H1 (cell line): ENCODE results near the gene TRPM1. TPM values are rescaled to one million over a fixed set of nuclear protein-coding genes. Genes with fewer than 3 reads are reported as not detected.

Experiments
- HDAC6 ChIP-seq: IDR thresholded peaks from one replicate; pipeline ENCODE4 v1.7.1; 2012; ENCODE audit warnings: low read depth, mild to moderate bottlenecking, inconsistent platforms, low read length, moderate library complexity
- polyA plus RNA-seq, 7 experiments: library from polyadenylated mRNA; depleted of rRNA in 3 of 7; stranded (reverse) in 5 of 7; unstranded in 2 of 7; fragments of >200 nt in 5 of 7; fragments of 200-250 nt in 2 of 7; gene quantifications; 1 replicate in 5 of 7; 2 replicates in 1 of 7; 4 replicates in 1 of 7; pipeline versions ENCODE4 v1.2.1 to v1.2.3, GENCODE V29; 2011 to 2013; ENCODE audit warnings: missing spikeins in 2 of 7, mixed read lengths in 2 of 7
- total RNA-seq: library from RNA; stranded (reverse); fragmentation: NEBNext Ultra II Directional; extraction: Animal tissue kit (Norgen Biotek cat#: 25700); gene quantifications from 2 replicates; pipeline ENCODE4 v1.2.1, GENCODE V29; 2021
- TF ChIP-seq, protein P1 (sequence below): IDR thresholded peaks from 2 replicates; pipeline ENCODE4 v1.6.1; 2012; ENCODE audit warnings: inconsistent platforms

The TRPM1 gene
- total and polyA plus RNA-seq, 2 of the 8 experiments (the other 6 are each of a cell fraction or from before 2014, with no cell fraction given) = 0.05 TPM; not detected in 1

DNA sequence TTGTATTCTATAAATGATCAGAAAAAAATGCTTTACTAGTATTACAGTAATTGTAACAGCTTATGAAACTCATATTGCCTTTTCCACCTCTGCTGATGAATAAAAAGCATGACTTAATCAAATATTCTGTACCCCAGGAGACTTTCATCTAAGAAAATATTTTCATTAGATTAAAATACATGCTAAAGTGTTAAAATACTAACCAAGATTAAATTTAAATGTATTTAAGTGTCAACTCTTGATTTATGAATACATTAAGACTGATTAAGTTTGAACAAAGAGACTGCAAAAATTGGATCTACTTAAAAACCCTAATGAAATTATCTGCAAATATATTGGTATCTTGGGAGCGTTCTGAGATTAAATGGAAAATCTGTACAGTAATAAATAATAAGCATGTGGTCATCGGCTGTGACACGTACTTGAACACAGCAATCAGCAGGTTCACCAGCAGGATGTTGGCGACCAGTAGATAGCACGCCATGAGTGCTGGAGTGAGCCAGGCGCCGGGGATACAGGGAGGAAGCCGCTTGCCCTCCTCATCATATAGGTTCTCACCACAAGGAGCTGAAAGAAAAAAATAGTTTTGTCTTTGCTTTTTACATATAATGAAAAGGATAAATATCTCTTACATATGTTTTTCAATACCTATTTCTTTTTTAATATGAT, 73.5 kb downstream of the TRPM1 start (continued):
- TF ChIP-seq HDAC6 = no peak
- TF ChIP-seq, protein P1, sequence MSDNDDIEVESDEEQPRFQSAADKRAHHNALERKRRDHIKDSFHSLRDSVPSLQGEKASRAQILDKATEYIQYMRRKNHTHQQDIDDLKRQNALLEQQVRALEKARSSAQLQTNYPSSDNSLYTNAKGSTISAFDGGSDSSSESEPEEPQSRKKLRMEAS = no peak
